ENCODE measurements around the gene PPP4R1. TPM values are rescaled to one million over a fixed set of nuclear protein-coding genes. Genes with fewer than 3 reads are reported as not detected.

The PPP4R1 gene
- total RNA-seq, 1 experiment from 2014 or later: 85.8 TPM

DNA sequence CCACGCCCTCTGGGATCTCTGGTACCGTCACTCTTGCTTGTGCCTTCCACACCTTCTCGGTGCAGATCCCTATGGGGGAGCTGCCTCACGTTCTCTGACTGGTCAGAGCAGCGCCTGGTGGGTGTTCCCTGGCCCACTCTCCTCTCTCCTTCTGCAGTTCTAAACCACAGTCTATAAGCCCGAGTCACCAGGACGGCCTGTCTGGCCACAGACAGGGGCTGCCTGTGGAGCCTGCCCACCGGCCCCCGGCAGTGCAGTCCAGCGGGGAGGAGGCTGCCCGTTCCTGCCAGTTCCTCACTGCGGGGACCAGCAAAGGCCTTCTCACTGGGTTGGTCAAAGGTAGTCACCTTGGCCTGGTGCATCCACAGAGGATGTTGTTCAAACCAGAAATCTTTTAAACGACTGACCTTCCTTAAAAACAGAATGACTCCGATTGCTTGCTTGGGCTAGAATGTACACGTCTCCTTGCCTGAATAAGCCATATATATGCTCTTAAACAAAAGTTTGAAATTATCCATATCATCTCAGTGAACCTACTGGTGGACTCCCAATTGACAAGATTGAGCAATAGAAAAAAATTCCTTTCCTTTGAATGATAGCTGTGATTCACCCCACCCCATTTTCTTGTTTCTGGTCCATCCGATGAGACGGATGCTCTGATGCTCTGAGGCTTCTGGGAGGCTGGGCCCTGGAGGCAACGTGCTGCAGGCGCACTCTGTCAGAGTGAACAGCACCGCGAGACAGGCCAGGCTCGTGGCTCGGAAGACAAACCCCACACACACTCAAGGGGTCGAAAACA, 77.8 kb downstream of the PPP4R1 start:
- Histone ChIP-seq H3K4me3 (ENCODE audit: insufficient read depth, low read depth, low read length) (no peak overlapping the region), H3K27me3 (ENCODE audit: control insufficient read depth, insufficient read depth, low read length) (no peaks in the 10 kb centered on the region), H3K36me3 (replicated peaks; ENCODE audit: control insufficient read depth, insufficient read depth, low read length) (peaks cover 7% of the 10 kb centered on the region)
- no peak for DNase-seq

DNA sequence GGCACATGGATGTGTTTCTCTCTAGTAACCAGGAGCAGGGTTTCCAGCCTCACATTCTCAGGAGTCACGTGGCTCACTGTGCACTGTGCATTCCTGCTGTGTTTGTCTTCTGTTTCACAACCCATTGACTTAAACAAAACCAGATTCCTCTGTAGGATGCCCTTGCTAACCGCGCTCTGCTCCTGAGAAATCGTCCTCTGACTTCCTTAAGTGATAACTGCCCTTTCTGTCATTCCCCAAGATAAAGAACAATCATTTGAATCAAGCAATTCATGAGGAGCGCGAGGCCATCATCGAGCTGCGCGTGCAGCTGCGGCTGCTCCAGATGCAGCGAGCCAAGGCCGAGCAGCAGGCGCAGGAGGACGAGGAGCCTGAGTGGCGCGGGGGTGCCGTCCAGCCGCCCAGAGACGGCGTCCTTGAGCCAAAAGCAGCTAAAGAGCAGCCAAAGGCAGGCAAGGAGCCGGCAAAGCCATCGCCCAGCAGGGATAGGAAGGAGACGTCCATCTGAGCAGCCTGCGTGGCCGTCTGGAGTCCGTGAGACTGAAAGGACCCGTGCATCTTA, 78.8 kb downstream of the PPP4R1 start:
- peaks cover 7% of the 10 kb centered on the region for H3K36me3 ChIP-seq (replicated peaks; ENCODE audit: control insufficient read depth, insufficient read depth, low read length)
- no peak for DNase-seq
- H3K27me3 ChIP-seq (ENCODE audit: control insufficient read depth, insufficient read depth, low read length): no peaks in the 10 kb centered on the region
- H3K4me3 ChIP-seq (ENCODE audit: insufficient read depth, low read depth, low read length): no peak overlapping the region

DNA sequence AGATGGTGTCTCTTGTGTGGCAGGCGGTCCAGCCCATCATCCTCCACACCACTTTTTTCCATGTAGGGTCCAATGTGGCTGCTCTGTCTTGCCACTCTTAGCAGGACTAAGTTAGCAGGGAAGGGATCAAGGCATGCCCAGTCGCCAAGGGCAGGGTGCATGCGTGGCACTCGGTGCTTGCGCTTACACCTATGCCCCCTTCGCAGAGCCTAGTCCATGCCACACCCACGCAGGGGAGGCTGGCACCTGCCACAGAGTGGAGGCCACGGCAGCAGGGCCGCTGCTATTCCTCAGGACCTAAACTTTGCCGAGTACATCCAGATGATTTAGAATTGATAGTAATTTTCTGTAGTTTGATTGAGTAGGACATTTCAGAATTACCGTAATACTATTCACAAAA, 79.5 kb downstream of the PPP4R1 start:
- no peak overlapping the region for H3K4me3 ChIP-seq (ENCODE audit: insufficient read depth, low read depth, low read length)
- DNase-seq: no peak
- H3K36me3 ChIP-seq (replicated peaks; ENCODE audit: control insufficient read depth, insufficient read depth, low read length): peaks cover 7% of the 10 kb centered on the region
- no peaks in the 10 kb centered on the region for H3K27me3 ChIP-seq (ENCODE audit: control insufficient read depth, insufficient read depth, low read length)

DNA sequence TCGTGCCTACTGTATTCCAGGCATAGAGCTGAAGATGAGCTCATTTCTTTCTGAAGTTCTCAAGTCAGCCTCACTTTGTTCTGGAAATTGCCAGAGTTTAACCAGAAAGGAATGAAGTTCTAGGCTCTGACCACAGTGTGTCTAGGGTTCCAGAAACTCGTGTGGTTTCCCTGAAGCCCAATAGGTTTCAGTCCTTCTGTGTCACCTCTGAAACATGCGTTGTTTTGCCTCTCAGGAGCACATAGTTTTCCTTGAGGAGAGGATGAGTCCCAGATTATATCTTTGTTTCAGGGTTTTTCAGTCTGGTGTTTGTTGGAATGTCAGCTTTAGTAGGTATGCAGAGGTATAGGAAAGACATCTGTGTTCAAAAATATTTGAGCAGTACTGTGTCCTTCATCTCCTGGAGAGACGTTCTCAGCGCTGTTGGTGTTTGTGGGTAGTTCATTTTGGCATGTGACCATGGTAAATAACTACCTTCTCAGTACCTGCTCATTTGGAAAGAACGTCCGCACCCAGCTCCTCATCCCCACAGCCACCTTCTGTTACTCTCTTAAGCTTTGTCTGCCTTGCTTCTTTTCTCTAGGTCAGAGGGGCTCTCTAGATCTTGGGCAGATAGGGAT, 82.5 kb downstream of the PPP4R1 start:
- Histone ChIP-seq H3K36me3 (replicated peaks; ENCODE audit: control insufficient read depth, insufficient read depth, low read length) (peaks cover 6% of the 10 kb centered on the region), H3K27me3 (ENCODE audit: control insufficient read depth, insufficient read depth, low read length) (no peaks in the 10 kb centered on the region), H3K4me3 (ENCODE audit: insufficient read depth, low read depth, low read length) (no peak overlapping the region)
- DNase-seq: no peak

DNA sequence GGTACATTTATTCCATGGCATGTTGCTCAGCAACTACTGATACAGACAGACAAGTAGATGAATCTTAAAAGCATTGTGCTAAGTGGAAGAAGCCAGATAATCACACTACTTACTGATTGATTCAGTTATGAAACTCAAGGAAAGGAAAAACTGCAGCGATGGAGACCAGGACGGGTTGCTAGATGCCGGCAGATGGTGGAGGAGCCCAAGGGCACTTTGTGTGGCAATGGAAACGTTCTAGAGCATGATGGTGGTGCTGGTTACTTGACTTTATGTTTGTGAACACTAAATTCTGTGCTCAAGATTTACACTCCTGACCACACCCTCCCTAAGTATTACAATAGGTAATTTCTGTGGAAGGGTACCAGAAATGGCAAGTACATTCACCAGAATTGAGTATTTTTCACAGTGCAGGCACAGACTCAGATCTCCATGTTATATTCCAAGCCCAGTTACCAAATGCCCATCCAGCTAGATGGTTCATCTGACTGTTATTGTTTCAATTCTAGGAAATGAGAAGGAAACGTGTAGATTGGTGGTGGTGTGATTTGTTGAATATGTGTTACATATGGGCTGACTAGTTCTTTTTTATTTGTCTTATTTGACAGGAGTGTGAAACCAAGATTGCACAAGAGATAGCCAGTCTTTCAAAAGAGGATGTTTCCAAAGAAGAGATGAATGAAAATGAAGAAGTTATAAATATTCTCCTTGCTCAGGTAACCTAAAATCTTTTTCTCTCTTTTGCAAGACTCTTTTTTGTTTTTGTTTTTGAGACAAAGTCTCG, 83.9 kb downstream of the PPP4R1 start:
- H3K36me3 ChIP-seq (replicated peaks; ENCODE audit: control insufficient read depth, insufficient read depth, low read length): peaks cover 6% of the 10 kb centered on the region
- H3K27me3 ChIP-seq (ENCODE audit: control insufficient read depth, insufficient read depth, low read length): no peaks in the 10 kb centered on the region
- no peak overlapping the region for H3K4me3 ChIP-seq (ENCODE audit: insufficient read depth, low read depth, low read length)
- DNase-seq: no peak

DNA sequence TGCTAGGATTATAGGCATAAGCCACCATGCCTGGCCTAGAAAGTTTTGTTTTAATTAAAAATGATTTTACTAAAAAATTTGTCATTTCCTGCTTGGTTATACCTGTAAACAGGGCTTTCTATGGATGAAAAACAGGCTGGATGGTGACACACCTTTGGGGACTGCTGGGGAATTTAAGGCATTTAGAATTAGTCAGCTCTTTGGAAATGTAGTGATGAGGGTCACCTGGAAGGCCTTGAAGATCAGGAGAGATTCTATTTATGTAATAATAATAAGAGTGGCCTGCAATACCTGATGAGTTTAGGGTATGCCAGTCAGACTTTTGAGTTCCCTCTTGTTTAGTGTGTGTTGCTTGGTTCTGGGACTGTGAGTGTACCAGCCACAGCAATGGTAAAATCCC, 87.9 kb downstream of the PPP4R1 start:
- no peak overlapping the region for H3K4me3 ChIP-seq (ENCODE audit: insufficient read depth, low read depth, low read length)
- H3K27me3 ChIP-seq (ENCODE audit: control insufficient read depth, insufficient read depth, low read length): no peaks in the 10 kb centered on the region
- no peak for DNase-seq
- peaks cover 3% of the 10 kb centered on the region for H3K36me3 ChIP-seq (replicated peaks; ENCODE audit: control insufficient read depth, insufficient read depth, low read length)

DNA sequence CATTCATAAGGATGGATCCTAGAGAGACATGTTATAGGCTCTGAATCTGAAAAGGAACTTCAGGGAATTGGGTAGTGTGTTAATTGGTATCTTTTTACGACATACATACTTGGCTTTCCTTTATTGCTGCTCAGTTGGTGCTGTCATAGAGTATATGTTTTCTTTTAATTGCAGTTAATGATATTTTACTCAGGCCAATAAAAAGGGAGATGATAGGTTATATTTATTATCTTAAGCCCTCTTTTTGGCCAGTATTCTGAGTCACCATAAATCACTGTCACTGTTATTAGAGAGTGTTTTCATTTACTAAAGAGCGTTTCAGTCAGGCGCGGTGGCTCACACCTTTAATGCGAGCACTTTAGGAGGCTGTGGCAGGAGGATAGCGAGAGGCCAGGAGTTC, 91.4 kb downstream of the PPP4R1 start:
- Histone ChIP-seq H3K4me3 (ENCODE audit: insufficient read depth, low read depth, low read length) (no peak overlapping the region), H3K27me3 (ENCODE audit: control insufficient read depth, insufficient read depth, low read length) (no peaks in the 10 kb centered on the region), H3K36me3 (replicated peaks; ENCODE audit: control insufficient read depth, insufficient read depth, low read length) (peaks cover 3% of the 10 kb centered on the region)
- DNase-seq: no peak

DNA sequence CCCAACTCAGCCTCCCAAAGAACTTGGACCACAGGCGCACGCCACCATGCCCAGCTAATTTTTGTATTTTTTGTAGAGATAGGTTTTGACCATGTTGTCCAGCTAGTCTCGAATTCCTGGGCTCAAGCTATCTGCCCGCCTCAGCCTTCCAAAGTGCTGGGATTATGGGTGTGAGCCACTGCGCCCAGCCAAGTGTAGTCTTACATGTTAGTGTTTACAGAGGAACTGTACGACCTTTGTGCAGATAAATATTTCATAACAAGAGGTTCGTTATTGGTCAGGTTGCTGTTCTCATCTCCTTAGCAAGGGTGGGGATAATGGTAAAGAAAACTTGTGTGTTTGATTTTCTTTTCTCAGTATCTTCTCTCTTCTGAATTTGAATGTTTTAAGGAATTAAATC, 92.6 kb downstream of the PPP4R1 start:
- DNase-seq: no peak
- Histone ChIP-seq H3K36me3 (replicated peaks; ENCODE audit: control insufficient read depth, insufficient read depth, low read length) (peaks cover 6% of the 10 kb centered on the region), H3K4me3 (ENCODE audit: insufficient read depth, low read depth, low read length) (no peak overlapping the region), H3K27me3 (ENCODE audit: control insufficient read depth, insufficient read depth, low read length) (no peaks in the 10 kb centered on the region)

DNA sequence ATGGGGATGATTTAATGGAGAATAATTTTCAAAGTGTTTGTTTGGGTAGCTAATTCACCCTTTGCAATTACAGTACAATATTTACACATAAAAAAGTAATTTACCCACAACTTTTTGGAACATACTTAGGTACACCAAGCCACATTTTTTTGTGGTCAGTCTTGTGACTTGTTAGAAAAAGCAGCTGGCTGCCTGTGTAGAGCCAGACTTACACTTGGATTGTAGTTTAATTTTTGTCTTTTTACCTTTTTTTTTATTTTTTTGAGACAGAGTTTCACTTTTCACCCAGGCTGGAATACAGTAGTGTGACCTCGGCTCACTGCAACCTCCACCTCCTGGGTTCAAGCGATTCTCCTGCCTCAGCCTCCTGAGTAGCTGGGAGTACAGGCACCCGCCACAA, 93.7 kb downstream of the PPP4R1 start:
- peaks cover 6% of the 10 kb centered on the region for H3K36me3 ChIP-seq (replicated peaks; ENCODE audit: control insufficient read depth, insufficient read depth, low read length)
- H3K27me3 ChIP-seq (ENCODE audit: control insufficient read depth, insufficient read depth, low read length): no peaks in the 10 kb centered on the region
- DNase-seq: no peak
- no peak overlapping the region for H3K4me3 ChIP-seq (ENCODE audit: insufficient read depth, low read depth, low read length)

DNA sequence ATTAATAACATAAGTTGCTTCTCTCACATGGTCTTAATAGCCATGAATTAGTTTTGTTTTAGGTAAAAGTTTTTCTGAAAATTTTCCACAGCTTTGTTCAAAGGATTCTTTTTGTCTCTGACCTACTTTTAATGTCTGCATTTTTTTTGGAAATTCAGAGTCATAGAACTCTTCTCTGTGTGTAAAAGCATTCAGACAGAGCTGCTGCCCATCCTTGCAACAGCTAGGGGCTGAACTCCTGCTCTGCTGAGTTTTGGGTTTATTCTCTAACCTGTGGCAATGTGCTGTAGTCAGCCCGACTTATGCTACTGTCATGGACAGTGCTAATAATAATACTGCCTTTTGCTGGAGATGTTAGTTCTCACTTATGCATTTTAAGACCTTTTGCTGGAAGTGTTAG, 95.0 kb downstream of the PPP4R1 start:
- no peak for DNase-seq
- peaks cover 2% of the 10 kb centered on the region; the same call in 1 of the 2 replicates for H3K36me3 ChIP-seq (replicated peaks; ENCODE audit: control insufficient read depth, insufficient read depth, low read length)
- no peak overlapping the region for H3K4me3 ChIP-seq (ENCODE audit: insufficient read depth, low read depth, low read length)
- H3K27me3 ChIP-seq (ENCODE audit: control insufficient read depth, insufficient read depth, low read length): no peaks in the 10 kb centered on the region

DNA sequence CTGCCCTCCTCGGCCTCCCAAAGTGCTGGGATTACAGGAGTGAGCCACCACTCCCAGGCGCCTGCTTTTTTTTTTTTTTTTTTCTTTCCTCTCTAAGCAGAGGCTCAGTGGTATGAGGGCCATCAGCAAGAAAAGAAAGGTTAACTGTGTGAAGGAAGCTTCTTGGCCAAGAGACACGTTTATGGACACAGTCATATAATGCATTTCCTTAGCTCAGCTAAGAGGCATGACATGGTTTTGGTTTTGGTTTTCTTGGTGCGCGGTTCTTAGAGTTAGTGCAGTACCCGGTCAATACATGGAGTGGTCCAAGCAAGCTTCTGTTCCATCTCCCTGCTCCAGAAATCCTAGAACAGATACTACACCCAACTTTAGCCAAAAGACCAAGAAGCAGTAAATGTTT, 96.5 kb downstream of the PPP4R1 start:
- H3K27me3 ChIP-seq (ENCODE audit: control insufficient read depth, insufficient read depth, low read length): no peaks in the 10 kb centered on the region
- H3K36me3 ChIP-seq (replicated peaks; ENCODE audit: control insufficient read depth, insufficient read depth, low read length): peaks cover 3% of the 10 kb centered on the region
- no peak for DNase-seq
- no peak overlapping the region for H3K4me3 ChIP-seq (ENCODE audit: insufficient read depth, low read depth, low read length)

DNA sequence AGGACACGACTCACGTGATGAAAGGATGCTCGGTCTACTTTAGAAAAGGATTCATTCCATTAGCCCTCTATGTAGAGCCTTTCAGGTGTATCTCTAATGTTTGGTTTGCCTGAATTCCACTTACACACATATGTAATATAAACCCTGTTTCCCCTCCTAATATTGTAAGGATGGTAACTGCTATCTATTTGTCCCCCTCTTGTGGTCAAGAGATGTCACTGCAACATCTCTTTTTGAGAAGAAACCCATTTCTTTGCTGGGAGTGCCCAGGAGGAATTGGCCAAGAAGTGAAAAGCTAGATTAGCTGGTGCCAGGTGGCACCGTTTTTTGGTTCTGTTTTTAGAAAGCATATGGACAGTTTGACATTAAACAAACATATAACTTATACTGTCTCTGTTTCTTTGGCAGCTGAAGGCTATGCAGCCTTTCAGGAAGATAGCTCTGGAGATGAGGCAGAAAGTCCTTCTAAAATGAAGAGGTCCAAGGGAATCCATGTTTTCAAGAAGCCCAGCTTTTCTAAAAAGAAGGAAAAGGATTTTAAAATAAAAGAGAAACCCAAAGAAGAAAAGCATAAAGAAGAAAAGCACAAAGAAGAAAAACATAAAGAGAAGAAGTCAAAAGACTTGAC, 97.8 kb downstream of the PPP4R1 start:
- peak; percentile 59 for DNase-seq

DNA sequence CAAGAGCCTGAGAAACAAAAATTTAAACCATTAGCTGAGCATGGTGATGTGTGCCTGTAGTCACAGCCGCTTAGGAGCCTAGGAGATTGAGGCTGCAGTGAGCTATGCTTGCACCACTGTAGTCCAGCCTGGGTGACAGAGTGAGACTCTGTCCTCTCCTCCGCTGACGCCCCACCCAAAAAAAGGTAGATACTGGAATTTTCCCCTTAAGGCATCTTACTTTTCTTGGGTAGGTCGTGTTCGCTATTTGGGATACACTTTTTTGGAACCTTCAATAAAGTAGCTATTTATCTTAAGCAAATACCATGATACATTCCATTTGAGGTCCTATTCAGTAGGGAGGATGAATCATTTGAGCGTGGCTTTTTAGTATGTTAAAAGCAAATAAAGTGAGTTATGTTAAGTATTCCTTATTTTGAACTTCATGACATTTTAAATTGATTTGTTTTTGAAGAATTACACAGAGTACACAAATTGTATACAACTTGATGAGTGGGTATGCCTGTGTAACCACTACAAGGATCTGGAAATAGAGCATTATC, 100.3 kb downstream of the PPP4R1 start:
- no peaks in the 10 kb centered on the region for H3K27me3 ChIP-seq (ENCODE audit: control insufficient read depth, insufficient read depth, low read length)
- no peak overlapping the region for H3K4me3 ChIP-seq (ENCODE audit: insufficient read depth, low read depth, low read length)
- no peak for DNase-seq
- H3K36me3 ChIP-seq (replicated peaks; ENCODE audit: control insufficient read depth, insufficient read depth, low read length): peaks cover 3% of the 10 kb centered on the region

More for the DNA sequence above, 97.8 kb downstream of the PPP4R1 start:
- H3K36me3 ChIP-seq (replicated peaks; ENCODE audit: control insufficient read depth, insufficient read depth, low read length): peaks cover 3% of the 10 kb centered on the region
- no peaks in the 10 kb centered on the region for H3K27me3 ChIP-seq (ENCODE audit: control insufficient read depth, insufficient read depth, low read length)
- H3K4me3 ChIP-seq (ENCODE audit: insufficient read depth, low read depth, low read length): no peak overlapping the region

DNA sequence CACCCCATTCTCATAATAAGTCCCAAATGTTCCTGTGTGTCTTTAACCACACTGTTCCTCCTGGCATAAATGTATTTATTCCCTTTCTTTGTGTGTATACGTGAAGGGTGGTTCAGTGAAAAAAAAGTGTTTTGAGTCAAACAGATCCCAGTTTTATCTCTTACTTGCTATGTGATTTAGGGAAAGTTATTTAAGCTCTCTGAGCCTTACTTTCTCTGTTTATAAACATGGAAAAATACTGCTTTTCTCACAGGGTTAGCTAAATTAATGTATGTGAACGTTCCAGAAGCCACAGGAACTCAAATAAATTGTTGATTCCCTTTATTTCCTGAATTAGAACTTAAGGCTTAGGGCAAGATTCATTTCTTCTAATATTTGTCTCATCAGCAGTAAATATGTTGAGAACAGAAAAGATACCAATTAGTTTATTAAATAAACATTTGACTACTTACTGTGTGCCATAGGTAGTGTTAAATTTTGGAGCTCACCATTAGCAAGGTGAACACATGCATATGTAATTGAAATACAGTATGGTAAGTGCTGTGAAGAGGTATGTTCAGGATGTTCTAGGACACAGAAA, 105.8 kb downstream of the PPP4R1 start:
- Histone ChIP-seq H3K27me3 (ENCODE audit: control insufficient read depth, insufficient read depth, low read length) (no peaks in the 10 kb centered on the region), H3K4me3 (ENCODE audit: insufficient read depth, low read depth, low read length) (no peak overlapping the region), H3K36me3 (replicated peaks; ENCODE audit: control insufficient read depth, insufficient read depth, low read length) (no peaks in the 10 kb centered on the region)
- DNase-seq: no peak
